IMR-90 (cell line): ENCODE measurements around the gene PPFIBP2. TPM values are rescaled to one million over a fixed set of nuclear protein-coding genes. Genes with fewer than 3 reads are reported as not detected.

Experiments
- ATAC-seq: fragments of 200-7000 bp; cut with Tn5 transposase; 2 replicates; pipeline ENCODE4 v1.9.1; 2020; ENCODE audit warnings: low read depth, mild to moderate bottlenecking, moderate library complexity
- BruUV-seq: library from RNA; stranded (reverse); fragments of 400-500 nt; replicated peaks from 2 replicates; lab custom pipeline; 2021; lab: Mats Ljungman, UMichigan
- CTCF ChIA-PET: fragments of 300-600 bp; formaldehyde crosslinking; extraction: SDS; loops from one replicate; lab custom pipeline; 2021; ENCODE audit warnings: antibody characterized with exemption; lab: Yijun Ruan, JAX
- POLR2A ChIA-PET: fragments of 300-600 bp; sonication (Branson Sonifier 250); formaldehyde crosslinking; loops from one replicate; lab custom pipeline; 2022; ENCODE audit warnings: antibody characterized with exemption; ENCODE audit not compliant: unreplicated experiment; lab: Charles Lee
- DNase-seq: peaks from one replicate; pipeline ENCODE4 v3.0.0; 2013
- H2AFZ ChIP-seq: replicated peaks from 2 replicates; pipeline ENCODE3; 2013; ENCODE audit warnings: low read length, mild to moderate bottlenecking; ENCODE audit not compliant: poor library complexity
- H2AK5ac ChIP-seq: 2 replicates; pipeline ENCODE4 v1.6.1; 2013; ENCODE audit warnings: low read depth, low read length, inconsistent platforms
- H2AK9ac ChIP-seq: replicated peaks from 2 replicates; pipeline ENCODE3; 2013; ENCODE audit warnings: mild to moderate bottlenecking, low read depth, low read length, moderate library complexity; ENCODE audit not compliant: poor library complexity
- H2BK120ac ChIP-seq: 2 replicates; pipeline ENCODE4 v1.6.1; 2013; ENCODE audit warnings: low read depth, low read length, inconsistent platforms
- H2BK15ac ChIP-seq: 3 replicates; pipeline ENCODE4 v1.6.1; 2013; ENCODE audit warnings: low read depth, low read length, inconsistent platforms
- H2BK20ac ChIP-seq: 2 replicates; pipeline ENCODE4 v1.6.1; 2013; ENCODE audit warnings: low read depth, mild to moderate bottlenecking, inconsistent platforms, low read length, moderate library complexity
- H2BK5ac ChIP-seq: 2 replicates; pipeline ENCODE4 v1.6.1; 2013; ENCODE audit warnings: mild to moderate bottlenecking, low read depth, low read length, inconsistent platforms; ENCODE audit not compliant: poor library complexity, severe bottlenecking
- H3K14ac ChIP-seq: replicated peaks from 2 replicates; pipeline ENCODE4 v1.6.1; 2013; ENCODE audit warnings: low read depth, low read length, inconsistent platforms
- H3K18ac ChIP-seq: 2 replicates; pipeline ENCODE4 v1.6.1; 2013; ENCODE audit warnings: low read depth, low read length, control low read depth
- H3K23ac ChIP-seq: 2 replicates; pipeline ENCODE4 v1.6.1; 2013; ENCODE audit warnings: low read depth, low read length, inconsistent platforms
- H3K27ac ChIP-seq: 2 replicates; pipeline ENCODE4 v1.5.1; 2013; ENCODE audit warnings: mild to moderate bottlenecking, control low read depth, low read length; ENCODE audit not compliant: insufficient read depth
- H3K27me3 ChIP-seq: 2 replicates; pipeline ENCODE4 v1.6.1; 2013; ENCODE audit warnings: low read length; ENCODE audit not compliant: control insufficient read depth, insufficient read depth
- H3K36me3 ChIP-seq: 2 replicates; pipeline ENCODE4 v1.6.1; 2013; ENCODE audit warnings: low read length, mixed read lengths; ENCODE audit not compliant: control insufficient read depth, insufficient read depth
- H3K4ac ChIP-seq: 2 replicates; pipeline ENCODE4 v1.6.1; 2013; ENCODE audit warnings: low read depth, low read length, inconsistent platforms
- H3K4me1 ChIP-seq: 2 replicates; pipeline ENCODE4 v1.6.1; 2013; ENCODE audit warnings: low read length, mixed read lengths; ENCODE audit not compliant: control insufficient read depth, insufficient read depth
- H3K4me2 ChIP-seq: 2 replicates; pipeline ENCODE4 v1.6.1; 2013; ENCODE audit warnings: low read depth, mild to moderate bottlenecking, control low read depth, low read length, moderate library complexity
- H3K4me3 ChIP-seq: 2 replicates; pipeline ENCODE4 v1.5.1; 2013; ENCODE audit warnings: low read depth, mild to moderate bottlenecking, control low read depth, low read length, moderate library complexity; ENCODE audit not compliant: insufficient read depth
- H3K56ac ChIP-seq: 2 replicates; pipeline ENCODE4 v1.6.1; 2013; ENCODE audit warnings: low read length, inconsistent platforms; ENCODE audit not compliant: insufficient read depth; ENCODE audit errors: extremely low read depth
- H3K79me1 ChIP-seq, 2 experiments: 2 replicates each; pipeline ENCODE4 v1.6.1; 2013; ENCODE audit warnings: low read length in 2 of 2, inconsistent platforms in 1 of 2, low read depth in 1 of 2
- H3K9ac ChIP-seq: 2 replicates; pipeline ENCODE4 v1.6.1; 2013; ENCODE audit warnings: low read depth, low read length, control low read depth
- H3K9me1 ChIP-seq: 2 replicates; pipeline ENCODE4 v1.6.1; 2013; ENCODE audit warnings: low read length, inconsistent platforms; ENCODE audit not compliant: insufficient read depth
- H3K9me3 ChIP-seq: 2 replicates; pipeline ENCODE4 v1.6.1; 2013; ENCODE audit warnings: low read length; ENCODE audit not compliant: control insufficient read depth, insufficient read depth
- H4K20me1 ChIP-seq: 2 replicates; pipeline ENCODE4 v1.6.1; 2013; ENCODE audit warnings: low read length, inconsistent platforms; ENCODE audit not compliant: insufficient read depth
- H4K5ac ChIP-seq: 2 replicates; pipeline ENCODE4 v1.6.1; 2013; ENCODE audit warnings: mild to moderate bottlenecking, low read depth, low read length, control low read depth
- H4K8ac ChIP-seq, 2 experiments: 2 replicates each; pipeline ENCODE4 v1.6.1; 2013; ENCODE audit warnings: low read depth in 2 of 2, low read length in 2 of 2, control low read depth in 1 of 2, inconsistent platforms in 1 of 2
- H4K91ac ChIP-seq: 2 replicates; pipeline ENCODE4 v1.6.1; 2013; ENCODE audit warnings: low read depth, low read length, inconsistent platforms; ENCODE audit not compliant: insufficient read depth
- BHLHE40 ChIP-seq: fragments of 150-350 bp; IDR thresholded peaks from 2 replicates; pipeline ENCODE4 v1.6.1; 2016; ENCODE audit warnings: mild to moderate bottlenecking, low read depth, low read length
- CEBPB ChIP-seq: IDR thresholded peaks from 2 replicates; pipeline ENCODE4 v1.6.1; 2012; ENCODE audit warnings: low read depth, low read length, improper control_type of control experiment
- CHD1 ChIP-seq: IDR thresholded peaks from 2 replicates; pipeline ENCODE4 v1.6.1; 2012; ENCODE audit warnings: low read depth, low read length, improper control_type of control experiment
- CTCF ChIP-seq: conservative IDR thresholded peaks from 2 replicates; pipeline ENCODE4 v1.5.1; 2012; ENCODE audit warnings: mild to moderate bottlenecking, low read depth, low read length, improper control_type of control experiment
- FOS ChIP-seq: fragments of 150-350 bp; IDR thresholded peaks from 2 replicates; pipeline ENCODE4 v1.6.1; 2016; ENCODE audit warnings: low read depth, low read length
- MAFK ChIP-seq: IDR thresholded peaks from 2 replicates; pipeline ENCODE4 v1.6.1; 2012; ENCODE audit warnings: low read depth, low read length, improper control_type of control experiment
- MAZ ChIP-seq: IDR thresholded peaks from 2 replicates; pipeline ENCODE4 v1.6.1; 2012; ENCODE audit warnings: low read depth, mild to moderate bottlenecking, low read length, improper control_type of control experiment, moderate library complexity, borderline replicate concordance
- MXI1 ChIP-seq: IDR thresholded peaks from 2 replicates; pipeline ENCODE4 v1.6.1; 2012; ENCODE audit warnings: low read depth, mild to moderate bottlenecking, low read length, moderate library complexity, borderline replicate concordance
- NFE2L2 ChIP-seq: fragments of 150-350 bp; IDR thresholded peaks from 2 replicates; pipeline ENCODE4 v1.6.1; 2016; ENCODE audit warnings: low read depth, mild to moderate bottlenecking, low read length
- POLR2A ChIP-seq: IDR thresholded peaks from 2 replicates; pipeline ENCODE4 v1.6.1; 2012; ENCODE audit warnings: mild to moderate bottlenecking, low read depth, low read length
- RAD21 ChIP-seq: IDR thresholded peaks from 2 replicates; pipeline ENCODE4 v1.6.1; 2012; ENCODE audit warnings: low read length, improper control_type of control experiment
- RCOR1 ChIP-seq: IDR thresholded peaks from 2 replicates; pipeline ENCODE4 v1.6.1; 2012; ENCODE audit warnings: mild to moderate bottlenecking, low read length, improper control_type of control experiment; ENCODE audit not compliant: insufficient replicate concordance
- RFX5 ChIP-seq: IDR thresholded peaks from 2 replicates; pipeline ENCODE4 v1.8.0; 2012; ENCODE audit warnings: low read depth, mild to moderate bottlenecking, low read length, moderate library complexity
- SMC3 ChIP-seq: fragments of 150-350 bp; IDR thresholded peaks from 2 replicates; pipeline ENCODE4 v1.6.1; 2016; ENCODE audit warnings: low read depth, mild to moderate bottlenecking, antibody characterized with exemption, low read length, moderate library complexity
- USF2 ChIP-seq: fragments of 150-350 bp; IDR thresholded peaks from 2 replicates; pipeline ENCODE4 v1.6.1; 2017; ENCODE audit warnings: mild to moderate bottlenecking, antibody characterized with exemption, low read length, low read depth
- WGBS, 2 experiments: methylation state at CpG; one replicate each; pipeline versions ENCODE4 v1.1.5 to v1.1.7; 2013; ENCODE audit warnings: missing lambda C conversion rate in 2 of 2; ENCODE audit not compliant: insufficient read length in 1 of 2; ENCODE audit errors: extremely low coverage in 2 of 2; 5-methylcytosine and 5-hydroxymethylcytosine counted together
- dilution Hi-C: fragments of 300-500 bp; cut with HindIII; formaldehyde crosslinking; loops from one replicate; pipeline ENCODE4 v1.14.3; 2018; ENCODE audit warnings: low sequenced_read_pairs; ENCODE audit not compliant: unreplicated experiment
- in situ Hi-C: fragments of 300-500 bp; cut with MboI; formaldehyde crosslinking; loops from 3 replicates; pipeline ENCODE4 v1.14.3; 2019; ENCODE audit warnings: low sequenced_read_pairs, inconsistent platforms, mixed read lengths
- intact Hi-C: fragments of 100-400 bp; cut with micrococcal nuclease; formaldehyde crosslinking; loops from 2 replicates; pipeline ENCODE4 v1.10.0; 2022
- polyA plus RNA-seq, 3 experiments: library from polyadenylated mRNA; depleted of rRNA; stranded (reverse); fragments of >200 nt; gene quantifications; 2 replicates each; pipeline ENCODE4 v1.2.3, GENCODE V29; 2012; ENCODE audit warnings: low replicate concordance in 1 of 3
- total RNA-seq: library from RNA; depleted of rRNA; stranded (reverse); fragments of >200 nt; gene quantifications from 2 replicates; pipeline ENCODE4 v1.2.3, GENCODE V29; 2012

The PPFIBP2 gene
- total and polyA plus RNA-seq, 2 of the 4 experiments (the other 2 are of a cell fraction) = 6.0 to 11.8 TPM

GRCh38 chr11:7672276-7672959, 158.6 kb downstream of the PPFIBP2 start:
- no peak for ATAC-seq
- in situ Hi-C loops = no loop called here
- POLR2A ChIA-PET = no interaction called here

More at GRCh38 chr11:7672276-7672959, 158.6 kb downstream of the PPFIBP2 start:
- Histone ChIP-seq H3K14ac (no peak overlapping the region), H2BK120ac (no peak overlapping the region), H3K4ac (no peak overlapping the region), H3K4me1 (no peaks in the 10 kb centered on the region), H3K18ac (no peak overlapping the region), H2AFZ (peak overlapping the region; percentile 76), H4K8ac (peak overlapping the region; percentile 74 to 96; a peak in 2 of 4 replicates), H3K23ac (peak overlapping the region; percentile 20; the same call in 1 of the 2 replicates), H3K9me3 (no peaks in the 10 kb centered on the region), H3K4me3 (no peak overlapping the region), H3K36me3 (no peaks in the 10 kb centered on the region), H4K20me1 (no peaks in the 10 kb centered on the region), H3K9ac (no peak overlapping the region), H2BK5ac (no peak overlapping the region), H4K91ac (no peak overlapping the region), H2BK20ac (no peak overlapping the region), H2BK15ac (no peak overlapping the region), H3K56ac (no peak overlapping the region), H2AK9ac (no peak overlapping the region), H4K5ac (no peak overlapping the region; the same call in 1 of the 2 replicates), H2AK5ac (no peak overlapping the region), H3K4me2 (no peak overlapping the region), H3K27me3 (peaks cover 12% of the 10 kb centered on the region), H3K79me1 (no peaks in the 10 kb centered on the region), H3K27ac (no peak overlapping the region), H3K9me1 (no peaks in the 10 kb centered on the region)
- WGBS, 2 experiments = no CpG with 5 or more reads among the region's 16 CpGs
- no TSS peak for BruUV-seq
- dilution Hi-C loops (no loop called here), intact Hi-C loops (loop anchor here (10.0 kb wide), 1 partner anchor 422 kb away; no protein-coding TSS in a partner anchor)
- CTCF ChIA-PET = no interaction called here
- no peak for DNase-seq
- TF ChIP-seq NFE2L2 = no peak
- TF ChIP-seq CEBPB = no peak
- TF ChIP-seq MAZ = no peak
- no peak for TF ChIP-seq MAFK
- no peak for TF ChIP-seq FOS
- TF ChIP-seq BHLHE40 = no peak
- no peak for TF ChIP-seq RFX5
- TF ChIP-seq RCOR1 = no peak
- TF ChIP-seq SMC3 = no peak
- TF ChIP-seq CTCF = no peak
- TF ChIP-seq POLR2A = no peak
- no peak for TF ChIP-seq MXI1
- TF ChIP-seq CHD1 = no peak
- no peak for TF ChIP-seq USF2
- no peak for TF ChIP-seq RAD21
